Fibroblast of upper back skin (primary cell): ENCODE results near the gene GMCL1.
"Not testable (repeated sequence)": the region's sequence is repeated elsewhere in the genome, so short reads cannot be mapped to it uniquely, and the experiment has no call there.

ENCODE experiments used
- DNase-seq: peaks from one replicate; pipeline ENCODE4 v3.0.0-alpha.2; 2013

Gene GMCL1

DNA sequence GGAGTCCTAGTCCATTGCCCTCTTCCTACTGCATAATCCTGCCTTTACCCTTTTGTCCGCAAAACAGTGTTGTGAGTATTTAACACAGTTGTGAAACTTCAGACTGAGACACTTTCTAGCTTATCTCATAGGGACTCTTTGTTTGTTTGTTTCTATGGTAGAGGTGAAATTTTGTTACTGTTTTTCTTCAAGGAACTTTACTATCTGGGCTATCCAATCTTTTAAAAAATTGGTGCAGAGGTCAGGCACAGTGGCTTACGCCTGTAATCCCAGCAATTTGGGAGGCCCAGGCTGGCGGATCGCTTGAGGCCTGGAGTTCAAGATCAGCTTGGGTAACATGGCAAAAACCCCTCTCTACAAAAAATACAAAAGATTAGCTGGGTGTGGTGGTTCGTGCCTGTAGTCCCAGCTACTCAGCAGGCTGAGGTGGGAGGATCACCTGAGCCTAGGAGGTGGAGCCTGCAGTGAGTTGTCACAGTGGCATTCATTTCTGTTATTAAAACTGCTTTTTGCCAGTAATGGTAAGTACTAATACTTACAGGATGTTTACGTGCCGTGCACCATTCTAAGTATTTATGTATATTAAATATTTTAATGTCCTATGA, 18.8 kb downstream of the GMCL1 start:
- DNase-seq = no peak

GRCh38 chr2:69858261-69858660, 28.8 kb downstream of the GMCL1 start:
- DNase-seq = no peak

- DNase-seq = no peak
These were observed 33.8 kb downstream of the GMCL1 start for GRCh38 chr2:69863298-69863697.

DNA sequence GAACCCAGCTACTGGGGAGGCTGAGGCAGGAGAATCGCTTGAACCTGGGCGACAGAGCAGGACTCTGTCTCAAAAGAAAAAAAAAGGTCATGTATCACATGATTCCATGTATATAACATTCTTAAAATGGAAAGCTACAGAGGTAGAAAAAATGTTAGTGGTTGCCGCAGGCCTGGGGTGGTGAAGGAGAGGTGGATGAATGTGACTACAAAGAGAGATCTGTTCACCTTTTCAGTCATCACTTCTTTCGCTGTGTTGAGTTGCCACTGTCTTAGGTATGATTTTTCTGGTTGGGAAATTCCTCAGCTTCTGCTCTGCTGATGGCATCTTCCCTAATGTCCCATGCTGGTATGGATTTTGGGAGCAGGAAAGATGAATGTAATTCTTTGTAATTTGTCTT, 59.0 kb downstream of the GMCL1 start:
- no peak for DNase-seq

- DNase-seq = no peak
These were observed 59.8 kb downstream of the GMCL1 start for GRCh38 chr2:69889302-69889701.

GRCh38 chr2:69890881-69891280, 61.4 kb downstream of the GMCL1 start:
- no peak for DNase-seq

- DNase-seq = not testable (repeated sequence)
These were observed 63.5 kb downstream of the GMCL1 start for GRCh38 chr2:69892838-69893424.

- peak; percentile 81 for DNase-seq
These were observed 64.5 kb downstream of the GMCL1 start, which contains the start of gene SNRNP27 for GRCh38 chr2:69893684-69894551. Gene SNRNP27 (plus strand): TSS chr2:69893956. CDS start chr2:69893985, 29 bp downstream.

- not testable (repeated sequence) for DNase-seq
These were observed 65.3 kb downstream of the GMCL1 start for GRCh38 chr2:69894737-69895136.

- DNase-seq = no peak
These were observed 72.9 kb downstream of the GMCL1 start for GRCh38 chr2:69902213-69902922.

DNA sequence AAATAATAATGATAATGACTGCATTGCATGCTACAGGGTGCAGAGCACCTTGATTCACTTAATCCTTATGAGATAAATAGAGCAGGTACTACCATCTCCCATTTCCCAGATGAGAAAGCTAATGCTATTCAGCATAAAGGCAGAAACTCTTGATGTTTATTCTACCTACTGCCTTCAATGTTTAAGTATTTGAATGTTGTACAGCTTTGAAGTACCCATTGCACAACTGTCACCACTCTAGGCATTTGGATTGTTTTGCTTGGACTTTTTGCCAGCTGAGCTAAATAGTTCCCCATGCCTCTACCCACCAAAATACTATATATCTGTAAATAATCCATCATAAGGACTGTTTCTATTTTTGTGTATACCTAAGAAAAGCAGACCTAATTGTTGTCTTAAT, 77.8 kb downstream of the GMCL1 start:
- DNase-seq = no peak

- DNase-seq = peak; percentile 61
These were observed 82.6 kb downstream of the GMCL1 start for GRCh38 chr2:69911985-69912563.

DNA sequence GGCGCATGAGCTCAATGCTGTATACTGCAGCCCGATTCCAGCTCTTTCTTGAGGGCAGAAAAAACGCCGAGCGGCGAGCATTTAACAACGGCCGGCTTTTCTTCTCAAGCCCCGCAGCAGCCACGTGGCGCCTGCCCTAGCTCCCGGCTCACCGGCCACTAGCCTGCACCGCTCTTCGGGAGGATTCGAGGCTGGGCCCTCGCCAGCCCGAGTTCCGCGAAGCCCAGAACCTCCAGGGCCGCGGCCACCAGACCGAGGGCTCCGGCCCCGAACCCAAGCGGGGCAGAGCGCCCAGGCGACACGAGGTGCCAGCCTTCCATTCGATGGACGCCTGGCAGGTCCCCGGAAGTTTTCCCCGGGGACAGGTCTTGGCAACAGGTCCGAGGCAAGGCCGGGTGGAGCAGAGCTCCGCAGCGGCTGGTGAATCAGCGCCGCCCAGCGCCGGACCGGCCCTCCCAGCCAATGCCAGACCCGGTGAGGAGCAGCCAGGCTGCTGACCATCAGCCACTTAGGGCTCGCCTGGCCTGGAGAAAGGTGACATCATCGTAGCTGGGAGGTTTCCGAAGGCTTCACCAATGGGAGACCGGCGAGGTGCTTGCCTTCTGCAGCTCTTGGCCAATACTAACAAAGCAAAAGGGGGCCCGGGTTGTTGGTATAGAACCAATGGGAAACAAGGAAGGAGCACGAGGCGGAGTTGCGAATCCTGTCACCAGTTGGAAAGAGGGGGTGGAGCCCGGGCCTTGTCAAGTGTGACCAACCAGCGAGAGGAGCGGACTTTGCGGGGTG, 84.9 kb downstream of the GMCL1 start:
- DNase-seq = peak; percentile 100

GRCh38 chr2:69914950-69915945, 85.8 kb downstream of the GMCL1 start, which contains the start of gene MXD1:
Gene MXD1 (plus strand): TSS chr2:69915109. CDS start chr2:69915331, 222 bp downstream.
- DNase-seq = peak; percentile 2

GRCh38 chr2:69916106-69916505, 86.6 kb downstream of the GMCL1 start:
- DNase-seq = no peak

GRCh38 chr2:69917852-69918251, 88.4 kb downstream of the GMCL1 start:
- peak; percentile 84 for DNase-seq

GRCh38 chr2:69918401-69918800, 88.9 kb downstream of the GMCL1 start:
- no peak for DNase-seq

GRCh38 chr2:69923116-69923515, 93.7 kb downstream of the GMCL1 start:
- DNase-seq = no peak

DNA sequence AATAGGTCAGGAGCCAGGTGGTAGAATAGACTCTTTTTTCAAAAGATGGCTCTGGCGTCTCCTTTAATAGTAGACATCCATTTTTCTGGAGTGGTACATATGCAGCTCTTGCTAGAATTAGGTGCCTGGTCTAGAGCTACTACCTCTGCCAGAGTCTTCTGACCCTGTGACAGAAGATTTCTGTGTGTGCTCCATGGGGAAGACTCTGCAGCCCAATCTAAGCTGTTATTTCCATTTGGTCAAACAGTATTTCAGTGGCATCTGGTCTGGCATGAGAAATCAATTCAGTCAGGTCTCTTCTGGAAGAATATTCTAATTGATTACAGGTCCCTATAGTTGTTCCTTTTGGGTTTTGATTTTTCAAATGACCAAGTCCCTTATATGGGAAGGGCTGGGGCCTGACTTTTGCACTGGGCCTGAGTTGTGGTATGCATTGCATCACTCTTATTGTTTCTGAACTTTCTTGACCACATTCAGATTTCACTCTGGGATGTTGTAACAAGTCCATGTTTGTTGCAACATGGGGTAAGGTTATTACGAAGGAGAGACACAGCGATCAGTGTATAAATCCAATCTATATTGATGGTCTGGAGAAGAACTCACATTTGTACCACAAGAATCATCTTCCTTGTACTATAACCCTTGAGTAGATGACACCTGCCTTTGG, 97.5 kb downstream of the GMCL1 start:
- DNase-seq = peak; percentile 42
